RWPE1 (cell line): Measurements from ENCODE around the gene RRM1.
"Not testable (repeated sequence)": the region's sequence is repeated elsewhere in the genome, so short reads cannot be mapped to it uniquely, and the experiment has no call there.

Experiments
- CTCF ChIA-PET: fragments of 350-600 bp; sonication (Branson Sonifier 250); formaldehyde crosslinking; extraction: SDS; loops from one replicate; lab custom pipeline; 2021; lab: Yijun Ruan, JAX
- POLR2A ChIA-PET: fragments of 400-600 bp; formaldehyde crosslinking; extraction: SDS; loops from one replicate; lab custom pipeline; 2020; ENCODE audit warnings: antibody characterized with exemption; ENCODE audit not compliant: low non-redundant PET; lab: Yijun Ruan, JAX
- DNase-seq: peaks from one replicate; pipeline ENCODE4 v3.0.0; 2012; ENCODE audit warnings: low spot score
- H3K27ac ChIP-seq: fragments of 450-650 bp; 2 replicates; pipeline ENCODE4 v1.5.1; 2017
- TF ChIP-seq, protein P1 (sequence below): fragments of 450-650 bp; conservative IDR thresholded peaks from 2 replicates; pipeline ENCODE4 v1.5.1; 2017; ENCODE audit warnings: low read depth, mild to moderate bottlenecking

RRM1 gene

DNA sequence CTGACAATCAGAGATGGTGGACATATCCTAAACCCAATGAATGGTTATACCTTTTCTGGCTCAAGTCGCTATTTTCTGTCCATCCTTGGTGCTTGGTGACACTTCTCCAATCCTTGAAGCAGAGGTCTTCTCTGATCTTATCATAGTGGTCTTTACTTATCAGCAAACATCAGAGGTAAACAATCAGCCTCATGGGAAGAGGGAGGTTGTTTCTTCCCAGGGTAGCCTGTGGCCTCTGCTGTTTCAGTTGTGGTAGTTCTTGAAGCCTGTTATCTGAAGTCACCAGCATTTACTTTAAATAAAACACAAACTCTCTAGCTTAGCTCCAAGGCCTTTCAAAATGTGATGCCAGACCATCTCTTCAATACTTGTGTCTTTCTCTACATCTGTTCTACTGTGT is 66.7 kb downstream of the RRM1 start:
- POLR2A ChIA-PET: no interaction called here
- no peak for DNase-seq
- TF ChIP-seq, protein P1, sequence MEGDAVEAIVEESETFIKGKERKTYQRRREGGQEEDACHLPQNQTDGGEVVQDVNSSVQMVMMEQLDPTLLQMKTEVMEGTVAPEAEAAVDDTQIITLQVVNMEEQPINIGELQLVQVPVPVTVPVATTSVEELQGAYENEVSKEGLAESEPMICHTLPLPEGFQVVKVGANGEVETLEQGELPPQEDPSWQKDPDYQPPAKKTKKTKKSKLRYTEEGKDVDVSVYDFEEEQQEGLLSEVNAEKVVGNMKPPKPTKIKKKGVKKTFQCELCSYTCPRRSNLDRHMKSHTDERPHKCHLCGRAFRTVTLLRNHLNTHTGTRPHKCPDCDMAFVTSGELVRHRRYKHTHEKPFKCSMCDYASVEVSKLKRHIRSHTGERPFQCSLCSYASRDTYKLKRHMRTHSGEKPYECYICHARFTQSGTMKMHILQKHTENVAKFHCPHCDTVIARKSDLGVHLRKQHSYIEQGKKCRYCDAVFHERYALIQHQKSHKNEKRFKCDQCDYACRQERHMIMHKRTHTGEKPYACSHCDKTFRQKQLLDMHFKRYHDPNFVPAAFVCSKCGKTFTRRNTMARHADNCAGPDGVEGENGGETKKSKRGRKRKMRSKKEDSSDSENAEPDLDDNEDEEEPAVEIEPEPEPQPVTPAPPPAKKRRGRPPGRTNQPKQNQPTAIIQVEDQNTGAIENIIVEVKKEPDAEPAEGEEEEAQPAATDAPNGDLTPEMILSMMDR: no peak
- no peak overlapping the region for H3K27ac ChIP-seq
- CTCF ChIA-PET: interaction anchor here (0.6 kb wide), 1 partner anchor 110 kb away, joined by 6 read pairs; no protein-coding TSS in a partner anchor

DNA sequence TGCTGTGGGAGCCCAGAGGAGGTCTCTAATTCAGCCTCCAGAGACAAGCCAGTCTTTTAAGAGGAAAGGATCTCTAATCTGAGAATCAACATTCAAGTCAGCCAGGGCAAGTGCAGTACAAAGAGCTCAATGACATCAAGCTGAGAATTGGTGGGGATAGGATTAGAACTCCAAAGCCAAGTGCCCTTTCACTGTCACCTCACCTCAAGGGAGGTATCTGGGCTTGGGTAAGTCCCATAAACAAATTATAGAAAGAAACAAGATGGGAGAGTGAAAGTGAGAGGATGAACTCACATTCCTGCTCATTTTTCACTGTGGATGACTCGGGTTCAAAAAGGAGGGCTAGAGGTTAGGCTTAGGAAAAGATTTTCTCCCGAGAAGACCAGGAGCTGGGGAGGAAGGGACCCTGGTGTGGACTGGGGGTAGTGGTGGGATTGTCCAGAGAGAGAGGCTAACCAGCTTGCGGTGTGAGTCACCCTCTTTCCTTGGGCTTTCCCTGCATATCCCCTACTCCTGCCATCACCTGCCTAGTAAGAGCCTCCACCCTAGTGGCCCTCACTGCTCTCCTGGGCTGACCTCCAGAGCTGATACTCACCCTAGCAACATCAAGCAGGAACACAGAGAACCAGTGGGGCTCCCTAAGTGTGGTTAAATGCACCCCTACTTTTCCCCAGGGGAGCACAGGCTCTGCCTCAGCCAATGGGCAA is 70.4 kb downstream of the RRM1 start:
- ChIA-PET POLR2A (no interaction called here), CTCF (no interaction called here)
- DNase-seq: no peak
- H3K27ac ChIP-seq: no peak overlapping the region
- TF ChIP-seq, protein P1: no peak

DNA sequence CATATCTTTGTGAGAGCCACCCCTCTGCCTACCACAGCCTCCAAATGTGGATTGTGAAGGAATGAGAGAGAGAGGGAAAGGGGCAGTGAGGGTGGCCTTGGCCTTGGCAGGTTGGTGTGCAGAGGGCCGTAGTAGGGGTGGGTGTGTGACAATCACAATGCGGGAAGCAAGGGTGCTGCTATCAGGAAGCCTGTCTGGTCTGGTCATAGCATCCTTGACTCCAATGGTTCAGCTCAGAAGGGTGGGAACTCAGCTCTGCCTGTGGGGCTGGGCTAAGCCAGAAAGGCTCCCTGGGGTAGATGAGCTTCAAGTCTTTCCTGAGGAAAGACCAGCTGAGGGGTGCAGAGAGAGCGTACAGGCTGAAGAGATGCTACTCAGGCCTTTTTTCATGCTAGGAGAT is 72.7 kb downstream of the RRM1 start:
- TF ChIP-seq, protein P1: no peak
- DNase-seq: no peak
- no peak overlapping the region for H3K27ac ChIP-seq
- ChIA-PET CTCF (no interaction called here), POLR2A (no interaction called here)

DNA sequence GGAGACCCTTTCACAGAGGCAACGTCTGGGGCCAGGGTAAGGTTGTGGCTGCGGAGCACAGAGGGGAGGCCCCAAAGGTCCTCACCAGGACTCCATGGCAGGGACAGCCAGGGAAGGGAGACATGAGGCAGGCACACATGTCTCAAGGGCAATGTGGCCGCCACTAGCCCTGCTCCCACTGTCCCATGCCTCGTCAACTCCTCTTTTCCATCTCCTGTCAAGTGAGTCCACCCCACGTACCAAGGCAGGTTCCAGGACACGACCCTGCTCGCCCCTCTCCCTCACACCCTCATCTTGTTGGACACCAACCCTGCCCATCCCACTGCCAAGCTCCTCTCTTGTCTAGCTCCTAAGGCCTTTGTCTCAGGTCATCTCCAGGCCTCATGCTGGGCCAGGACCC is 73.2 kb downstream of the RRM1 start:
- ChIA-PET POLR2A (no interaction called here), CTCF (no interaction called here)
- TF ChIP-seq, protein P1: no peak
- H3K27ac ChIP-seq: no peak overlapping the region
- no peak for DNase-seq

DNA sequence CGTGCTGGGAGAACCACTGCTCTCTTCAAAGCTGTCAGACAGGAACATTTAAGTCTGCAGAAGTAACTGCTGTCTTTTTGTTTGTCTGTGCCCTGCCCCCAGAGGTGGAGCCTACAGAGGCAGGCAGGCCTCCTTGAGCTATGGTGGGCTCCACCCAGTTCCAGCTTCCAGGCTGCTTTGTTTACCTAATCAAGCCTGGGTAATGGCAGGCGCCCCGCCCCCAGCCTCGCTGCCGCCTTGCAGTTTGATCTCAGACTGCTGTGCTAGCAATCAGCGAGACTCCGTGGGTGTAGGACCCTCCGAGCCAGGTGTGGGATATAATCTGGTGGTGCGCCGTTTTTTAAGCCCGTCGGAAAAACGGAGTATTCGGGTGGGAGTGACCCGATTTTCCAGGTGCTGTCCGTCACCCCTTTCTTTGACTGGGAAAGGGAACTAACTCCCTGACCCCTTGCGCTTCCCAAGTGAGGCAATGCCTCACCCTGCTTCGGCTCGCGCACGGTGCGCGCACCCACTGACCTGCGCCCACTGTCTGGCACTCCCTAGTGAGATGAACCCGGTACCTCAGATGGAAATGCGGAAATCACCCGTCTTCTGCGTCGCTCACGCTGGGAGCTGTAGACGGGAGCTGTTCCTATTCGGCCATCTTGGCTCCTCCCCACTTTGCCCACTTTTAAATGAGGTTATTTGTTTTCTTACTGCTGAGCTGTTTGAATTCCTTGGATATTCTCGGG is 81.2 kb downstream of the RRM1 start:
- CTCF ChIA-PET, H3K27ac ChIP-seq, POLR2A ChIA-PET, DNase-seq: not testable (repeated sequence)

DNA sequence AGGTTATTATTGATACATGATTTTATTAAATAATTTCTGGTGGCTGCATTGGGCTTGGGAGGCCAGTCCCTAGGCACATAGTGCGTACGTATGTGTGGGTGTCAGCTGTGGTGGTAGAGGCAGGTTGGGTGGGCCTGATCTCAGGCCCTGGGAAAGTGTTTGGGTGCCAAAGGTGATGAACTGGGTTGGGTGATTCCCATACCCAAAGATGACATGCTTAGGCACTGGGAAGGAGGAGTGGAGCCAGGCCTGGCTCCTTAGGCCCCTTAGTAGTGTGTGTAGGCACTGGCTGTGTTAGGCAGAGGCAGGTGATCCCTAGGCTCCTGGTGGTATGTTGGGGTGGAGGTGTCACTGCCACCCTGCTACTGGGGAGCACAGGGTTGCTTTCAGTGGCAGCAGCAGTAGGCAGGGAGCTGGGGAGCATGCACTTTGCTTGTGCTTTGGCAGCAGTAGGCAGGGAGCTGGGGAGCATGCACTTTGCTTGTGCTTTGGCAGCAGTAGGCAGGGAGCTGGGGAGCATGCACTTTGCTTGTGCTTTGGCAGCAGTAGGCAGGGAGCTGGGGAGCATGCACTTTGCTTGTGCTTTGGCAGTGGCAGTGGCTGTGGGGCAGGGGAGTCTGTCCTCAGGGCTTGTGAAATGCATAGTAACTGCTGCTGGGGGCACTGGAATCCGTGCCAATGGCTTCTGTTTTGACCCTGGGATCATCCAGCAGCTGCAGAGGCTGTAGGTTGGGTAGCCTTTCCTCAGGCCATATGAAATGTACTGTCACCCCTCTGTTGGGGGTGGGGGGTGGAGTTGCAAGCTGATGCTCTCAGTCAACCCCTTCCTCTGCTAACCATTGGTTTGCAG is 84.4 kb downstream of the RRM1 start:
- no peak overlapping the region for H3K27ac ChIP-seq
- TF ChIP-seq, protein P1: no peak
- POLR2A ChIA-PET: no interaction called here
- CTCF ChIA-PET: interaction anchor here (0.5 kb wide), 1 partner anchor 667 kb away, joined by 3 read pairs; no protein-coding TSS in a partner anchor
- DNase-seq: no peak
